Activated CD4-positive, alpha-beta T cell treated with anti-CD3 and anti-CD28 coated beads for 48 hours (primary cell): ENCODE results near the gene ATP1A1.

Experiments
- DNase-seq: peaks from one replicate; pipeline ENCODE4 v3.0.0-alpha.2; 2020

ATP1A1 gene

GRCh38 chr1:116392717-116393404, 19.8 kb downstream of the ATP1A1 start:
- no peak for DNase-seq

- no peak for DNase-seq
These were observed 20.7 kb downstream of the ATP1A1 start for GRCh38 chr1:116393792-116394191.

- DNase-seq: no peak
These were observed 21.2 kb downstream of the ATP1A1 start for GRCh38 chr1:116394270-116394669.

GRCh38 chr1:116396769-116397168, 23.7 kb downstream of the ATP1A1 start:
- no peak for DNase-seq

GRCh38 chr1:116397728-116398127, 24.7 kb downstream of the ATP1A1 start:
- DNase-seq: no peak

GRCh38 chr1:116400780-116401179, 27.7 kb downstream of the ATP1A1 start:
- DNase-seq: no peak

- no peak for DNase-seq
These were observed 28.7 kb downstream of the ATP1A1 start for GRCh38 chr1:116401646-116402176.

- DNase-seq: no peak
These were observed 29.3 kb downstream of the ATP1A1 start for GRCh38 chr1:116402333-116402732.

GRCh38 chr1:116403496-116404136, 30.6 kb downstream of the ATP1A1 start:
- no peak for DNase-seq

- DNase-seq: no peak
These were observed 31.7 kb downstream of the ATP1A1 start for GRCh38 chr1:116404699-116405098.

- DNase-seq: no peak
These were observed 32.4 kb downstream of the ATP1A1 start for GRCh38 chr1:116405241-116406135.

- DNase-seq: no peak
These were observed 34.0 kb downstream of the ATP1A1 start for GRCh38 chr1:116407033-116407432.

- DNase-seq: no peak
These were observed 35.1 kb downstream of the ATP1A1 start for GRCh38 chr1:116408193-116408592.

- DNase-seq: no peak
These were observed 36.0 kb downstream of the ATP1A1 start for GRCh38 chr1:116408803-116409720.

- DNase-seq: no peak
These were observed 36.7 kb downstream of the ATP1A1 start for GRCh38 chr1:116409751-116410191.

GRCh38 chr1:116411784-116412479, 38.9 kb downstream of the ATP1A1 start:
- DNase-seq: no peak

GRCh38 chr1:116412480-116412798, 39.4 kb downstream of the ATP1A1 start:
- no peak for DNase-seq

- DNase-seq: no peak
These were observed 39.9 kb downstream of the ATP1A1 start for GRCh38 chr1:116412898-116413297.

GRCh38 chr1:116413414-116413813, 40.4 kb downstream of the ATP1A1 start:
- DNase-seq: no peak

GRCh38 chr1:116414364-116414763, 41.3 kb downstream of the ATP1A1 start:
- no peak for DNase-seq

GRCh38 chr1:116415200-116415698, 42.2 kb downstream of the ATP1A1 start:
- DNase-seq: no peak
